MCF 10A (cell line): Measurements from ENCODE around the gene ATG2A. TPM values are rescaled to one million over a fixed set of nuclear protein-coding genes. Genes with fewer than 3 reads are reported as not detected.

Experiments used
- BruUV-seq: library from RNA; stranded (reverse); fragments of 400-500 nt; replicated peaks from 2 replicates; lab custom pipeline; 2021; lab: Mats Ljungman, UMichigan
- CTCF ChIA-PET: fragments of 300-600 bp; sonication (Branson Sonifier 250); formaldehyde crosslinking; extraction: SDS; loops from one replicate; lab custom pipeline; 2021; ENCODE audit warnings: antibody characterized with exemption, inconsistent platforms; lab: Yijun Ruan, JAX
- POLR2A ChIA-PET: fragments of 300-600, 350-650 bp; sonication (Branson Sonifier 250); formaldehyde crosslinking; extraction: SDS; loops from one replicate; lab custom pipeline; 2020; ENCODE audit warnings: antibody characterized with exemption, inconsistent platforms; lab: Yijun Ruan, JAX
- DNase-seq: peaks from one replicate; pipeline ENCODE4 v3.0.0-alpha.2; 2018; ENCODE audit not compliant: unreplicated experiment
- H3K27ac Mint-ChIP-seq: one replicate; pipeline ENCODE4 v1.8.0; 2022; ENCODE audit warnings: mild to moderate bottlenecking, low read depth, mixed read lengths; ENCODE audit not compliant: unreplicated experiment
- H3K27me3 Mint-ChIP-seq: one replicate; pipeline ENCODE4 v1.8.0; 2022; ENCODE audit warnings: mixed read lengths; ENCODE audit not compliant: insufficient read depth, unreplicated experiment
- H3K36me3 Mint-ChIP-seq: one replicate; pipeline ENCODE4 v1.8.0; 2022; ENCODE audit warnings: mild to moderate bottlenecking, moderate library complexity, mixed read lengths; ENCODE audit not compliant: insufficient read depth, unreplicated experiment
- H3K4me1 Mint-ChIP-seq: one replicate; pipeline ENCODE4 v1.8.0; 2022; ENCODE audit warnings: mixed read lengths; ENCODE audit not compliant: insufficient read depth, unreplicated experiment
- H3K4me3 Mint-ChIP-seq: one replicate; pipeline ENCODE4 v1.8.0; 2022; ENCODE audit warnings: mild to moderate bottlenecking, moderate library complexity, mixed read lengths; ENCODE audit not compliant: unreplicated experiment
- H3K9me3 Mint-ChIP-seq: one replicate; pipeline ENCODE4 v1.8.0; 2022; ENCODE audit warnings: mixed read lengths; ENCODE audit not compliant: unreplicated experiment
- CTCF ChIP-seq: fragments of 200-600 bp; IDR thresholded peaks from one replicate; pipeline ENCODE4 v1.8.0; 2022; ENCODE audit warnings: antibody characterized with exemption, mild to moderate bottlenecking; ENCODE audit not compliant: unreplicated experiment
- intact Hi-C: fragments of 100-400 bp; cut with micrococcal nuclease; formaldehyde crosslinking; loops from 2 replicates; pipeline ENCODE4 v1.14.1; 2022
- total RNA-seq: library from RNA; stranded (reverse); gene quantifications from 2 replicates; pipeline ENCODE4 v1.2.3, GENCODE V29; 2022

The ATG2A gene
- total RNA-seq, 1 experiment from 2014 or later: 28.7 TPM

- Mint-ChIP-seq H3K4me1 (peaks cover 10% of the 10 kb centered on the region), H3K27ac (no peak overlapping the region), H3K27me3 (no peaks in the 10 kb centered on the region), H3K4me3 (no peak overlapping the region), H3K36me3 (no peaks in the 10 kb centered on the region), H3K9me3 (no peaks in the 10 kb centered on the region)
- no peak for TF ChIP-seq CTCF
- DNase-seq: no peak
- no TSS peak for BruUV-seq
- intact Hi-C loops: no loop called here
- POLR2A ChIA-PET: interaction anchor here (0.6 to 2.5 kb wide), 6 partner anchors 11 to 108 kb away, joined by 3 to 9 read pairs (median 4); no protein-coding TSS in a partner anchor
- CTCF ChIA-PET: interaction anchor here (0.6 to 19.1 kb wide), 12 partner anchors 13 to 436 kb away, joined by 3 to 286 read pairs (median 3); partner anchors contain the start of genes BATF2 and CDC42BPG
Measured at GRCh38 chr11:64887234-64887756, 29.7 kb downstream of the ATG2A start.

- no TSS peak for BruUV-seq
- Mint-ChIP-seq H3K4me1 (peaks cover 10% of the 10 kb centered on the region), H3K27ac (no peak overlapping the region), H3K36me3 (no peaks in the 10 kb centered on the region), H3K27me3 (no peaks in the 10 kb centered on the region), H3K9me3 (no peaks in the 10 kb centered on the region), H3K4me3 (no peak overlapping the region)
- ChIA-PET POLR2A (interaction anchor here (1.2 to 2.5 kb wide), 6 partner anchors 9 to 82 kb away, joined by 3 to 9 read pairs (median 6); no protein-coding TSS in a partner anchor), CTCF (interaction anchor here (0.7 to 19.1 kb wide), 6 partner anchors 8 to 129 kb away, joined by 3 to 286 read pairs (median 4); partner anchors contain the start of genes ARL2 and CDC42BPG)
- intact Hi-C loops: no loop called here
- no peak for TF ChIP-seq CTCF
- peak; percentile 70 for DNase-seq
Measured at GRCh38 chr11:64885367-64886286, 31.4 kb downstream of the ATG2A start.

GRCh38 chr11:64884019-64884418 lies 33.0 kb downstream of the ATG2A start:
- ChIA-PET CTCF (interaction anchor here (0.9 to 19.1 kb wide), 3 partner anchors 8 to 34 kb away, joined by 5 to 286 read pairs (median 10); partner anchors contain the start of gene CDC42BPG), POLR2A (no interaction called here)
- Mint-ChIP-seq H3K27ac (no peak overlapping the region), H3K27me3 (no peaks in the 10 kb centered on the region), H3K4me3 (no peak overlapping the region), H3K9me3 (no peaks in the 10 kb centered on the region), H3K4me1 (peaks cover 10% of the 10 kb centered on the region), H3K36me3 (no peaks in the 10 kb centered on the region)
- no TSS peak for BruUV-seq
- intact Hi-C loops: no loop called here
- DNase-seq: no peak
- TF ChIP-seq CTCF: no peak

- CTCF ChIA-PET: interaction anchor here (1.1 to 19.1 kb wide), 2 partner anchors 11 to 34 kb away, joined by 5 to 286 read pairs; partner anchors contain the start of gene CDC42BPG
- H3K36me3 Mint-ChIP-seq: no peaks in the 10 kb centered on the region
- H3K4me3 Mint-ChIP-seq: no peak overlapping the region
- H3K27ac Mint-ChIP-seq: no peak overlapping the region
- H3K9me3 Mint-ChIP-seq: no peaks in the 10 kb centered on the region
- peaks cover 10% of the 10 kb centered on the region for H3K4me1 Mint-ChIP-seq
- H3K27me3 Mint-ChIP-seq: no peaks in the 10 kb centered on the region
- intact Hi-C loops: no loop called here
- POLR2A ChIA-PET: no interaction called here
- BruUV-seq: no TSS peak
- no peak for DNase-seq
- TF ChIP-seq CTCF: no peak
Measured at GRCh38 chr11:64883575-64883974, 33.4 kb downstream of the ATG2A start.
